ENCODE data around the gene GRID2.

GRCh38 chr4:92657695-92658094 is 353.9 kb downstream of the GRID2 start:
- TF ChIP-seq CTCF (optimal IDR thresholded peaks at IDR 0.05 in 1 of 3, IDR thresholded peaks at IDR 0.05 in 1 of 3, conservative IDR thresholded peaks at IDR 0.05 in 1 of 3; ENCODE audit: extremely low read depth in 1 of 3, insufficient read depth in 2 of 3, low read length in 3 of 3) (no peak), EZH2 (IDR thresholded peaks at IDR 0.05; ENCODE audit: low read length) (no peak)
